ENCODE data around the gene NPS.

The NPS gene

GRCh38 chr10:127553417-127553816 lies 4.3 kb downstream of the NPS start:
- Histone ChIP-seq H3K4me3 (ENCODE audit: low read depth in 1 of 2, low read length in 1 of 2) (no peak overlapping the region), H3K36me3 (no peaks in the 10 kb centered on the region), H3K27me3 (peaks cover 32% of the 10 kb centered on the region), H3K9me3 (no peaks in the 10 kb centered on the region), H3K27ac (no peak overlapping the region), H3K4me1 (ENCODE audit: control insufficient read depth in 1 of 2, insufficient read depth in 1 of 2, low read depth in 1 of 2, low read length in 1 of 2) (no peaks in the 10 kb centered on the region)
- no peak for TF ChIP-seq CTCF (IDR thresholded peaks at IDR 0.05)

GRCh38 chr10:127556916-127557315 lies 7.8 kb downstream of the NPS start:
- TF ChIP-seq CTCF (IDR thresholded peaks at IDR 0.05): no peak
- Histone ChIP-seq H3K4me3 (ENCODE audit: low read depth in 1 of 2, low read length in 1 of 2) (no peak overlapping the region), H3K27me3 (peaks cover 22% of the 10 kb centered on the region)

GRCh38 chr10:127561647-127562046 lies 12.5 kb downstream of the NPS start:
- no peak overlapping the region for H3K27ac ChIP-seq
- H3K36me3 ChIP-seq: no peaks in the 10 kb centered on the region
- no peaks in the 10 kb centered on the region for H3K4me1 ChIP-seq (ENCODE audit: control insufficient read depth in 1 of 2, insufficient read depth in 1 of 2, low read depth in 1 of 2, low read length in 1 of 2)
- H3K27me3 ChIP-seq: peaks cover 20% of the 10 kb centered on the region
- no peaks in the 10 kb centered on the region for H3K9me3 ChIP-seq
- H3K4me3 ChIP-seq (ENCODE audit: low read depth in 1 of 2, low read length in 1 of 2): no peak overlapping the region
- TF ChIP-seq CTCF (IDR thresholded peaks at IDR 0.05): no peak

More at GRCh38 chr10:127556916-127557315, 7.8 kb downstream of the NPS start:
- no peaks in the 10 kb centered on the region for H3K36me3 ChIP-seq
- H3K4me1 ChIP-seq (ENCODE audit: control insufficient read depth in 1 of 2, insufficient read depth in 1 of 2, low read depth in 1 of 2, low read length in 1 of 2): no peaks in the 10 kb centered on the region
- H3K9me3 ChIP-seq: no peaks in the 10 kb centered on the region
- no peak overlapping the region for H3K27ac ChIP-seq

- peak; percentile 34 for TF ChIP-seq CTCF (IDR thresholded peaks at IDR 0.05)
- Histone ChIP-seq H3K4me1 (ENCODE audit: control insufficient read depth in 1 of 2, insufficient read depth in 1 of 2, low read depth in 1 of 2, low read length in 1 of 2) (no peaks in the 10 kb centered on the region), H3K4me3 (ENCODE audit: low read depth in 1 of 2, low read length in 1 of 2) (no peak overlapping the region), H3K36me3 (no peaks in the 10 kb centered on the region), H3K27ac (no peak overlapping the region), H3K9me3 (no peaks in the 10 kb centered on the region), H3K27me3 (peaks cover 13% of the 10 kb centered on the region)
These were observed 14.8 kb downstream of the NPS start for GRCh38 chr10:127563718-127564553.

- no peak for TF ChIP-seq CTCF (IDR thresholded peaks at IDR 0.05)
- Histone ChIP-seq H3K4me1 (ENCODE audit: control insufficient read depth in 1 of 2, insufficient read depth in 1 of 2, low read depth in 1 of 2, low read length in 1 of 2) (no peaks in the 10 kb centered on the region), H3K27me3 (peaks cover 13% of the 10 kb centered on the region), H3K36me3 (no peaks in the 10 kb centered on the region), H3K9me3 (no peaks in the 10 kb centered on the region), H3K27ac (no peak overlapping the region), H3K4me3 (ENCODE audit: low read depth in 1 of 2, low read length in 1 of 2) (no peak overlapping the region)
These were observed 15.5 kb downstream of the NPS start for GRCh38 chr10:127564644-127565043.
